Measurements from ENCODE around the gene LPP.

The LPP gene

DNA sequence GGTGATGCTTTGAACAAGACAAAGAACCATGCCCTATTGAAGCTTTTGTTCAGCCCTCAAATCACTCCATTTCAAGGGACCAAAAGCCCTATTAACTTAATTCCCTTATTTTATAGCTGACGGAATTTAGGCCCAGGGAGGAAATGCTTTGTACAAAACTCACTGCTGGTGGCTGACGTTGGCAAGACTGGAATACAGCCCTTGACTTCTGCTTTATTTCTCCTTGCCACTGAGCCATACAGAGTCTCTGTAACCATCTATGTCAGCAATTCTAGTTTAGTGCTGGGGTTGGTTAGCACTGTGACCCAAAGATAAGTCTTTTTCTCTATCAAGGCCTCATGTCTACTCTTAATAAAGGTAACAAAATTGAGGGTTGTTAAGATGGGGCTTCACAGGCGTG lies 701.7 kb downstream of the LPP start:
- Histone ChIP-seq H3K27ac (ENCODE audit: low read depth, low read length) (no peak overlapping the region), H3F3A (ENCODE audit: control insufficient read depth, insufficient read depth) (no peaks in the 10 kb centered on the region), H3K27me3 (ENCODE audit: control insufficient read depth, low read length) (no peaks in the 10 kb centered on the region), H3K9me3 (ENCODE audit: control insufficient read depth, insufficient read depth, low read length) (no peaks in the 10 kb centered on the region), H3K4me2 (ENCODE audit: low read length) (no peak overlapping the region), H3K36me3 (ENCODE audit: control insufficient read depth, low read length) (no peaks in the 10 kb centered on the region), H3K9me2 (replicated peaks; ENCODE audit: control insufficient read depth, low read length) (no peaks in the 10 kb centered on the region; the same call in 1 of the 2 replicates), H4K20me1 (ENCODE audit: control insufficient read depth, insufficient read depth, low read depth, low read length) (no peaks in the 10 kb centered on the region), H3K4me1 (ENCODE audit: control insufficient read depth, low read length) (no peaks in the 10 kb centered on the region), H3K4me3 (ENCODE audit: low read length) (no peak overlapping the region), H3K79me2 (ENCODE audit: control insufficient read depth, low read length) (no peaks in the 10 kb centered on the region)
- TF ChIP-seq EZH2phosphoT487 (IDR thresholded peaks at IDR 0.05; ENCODE audit: borderline replicate concordance, low read length), result no peak
- TF ChIP-seq, protein P1, sequence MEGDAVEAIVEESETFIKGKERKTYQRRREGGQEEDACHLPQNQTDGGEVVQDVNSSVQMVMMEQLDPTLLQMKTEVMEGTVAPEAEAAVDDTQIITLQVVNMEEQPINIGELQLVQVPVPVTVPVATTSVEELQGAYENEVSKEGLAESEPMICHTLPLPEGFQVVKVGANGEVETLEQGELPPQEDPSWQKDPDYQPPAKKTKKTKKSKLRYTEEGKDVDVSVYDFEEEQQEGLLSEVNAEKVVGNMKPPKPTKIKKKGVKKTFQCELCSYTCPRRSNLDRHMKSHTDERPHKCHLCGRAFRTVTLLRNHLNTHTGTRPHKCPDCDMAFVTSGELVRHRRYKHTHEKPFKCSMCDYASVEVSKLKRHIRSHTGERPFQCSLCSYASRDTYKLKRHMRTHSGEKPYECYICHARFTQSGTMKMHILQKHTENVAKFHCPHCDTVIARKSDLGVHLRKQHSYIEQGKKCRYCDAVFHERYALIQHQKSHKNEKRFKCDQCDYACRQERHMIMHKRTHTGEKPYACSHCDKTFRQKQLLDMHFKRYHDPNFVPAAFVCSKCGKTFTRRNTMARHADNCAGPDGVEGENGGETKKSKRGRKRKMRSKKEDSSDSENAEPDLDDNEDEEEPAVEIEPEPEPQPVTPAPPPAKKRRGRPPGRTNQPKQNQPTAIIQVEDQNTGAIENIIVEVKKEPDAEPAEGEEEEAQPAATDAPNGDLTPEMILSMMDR (IDR thresholded peaks at IDR 0.05; ENCODE audit: low read depth, low read length, poor library complexity, severe bottlenecking), result no peak

DNA sequence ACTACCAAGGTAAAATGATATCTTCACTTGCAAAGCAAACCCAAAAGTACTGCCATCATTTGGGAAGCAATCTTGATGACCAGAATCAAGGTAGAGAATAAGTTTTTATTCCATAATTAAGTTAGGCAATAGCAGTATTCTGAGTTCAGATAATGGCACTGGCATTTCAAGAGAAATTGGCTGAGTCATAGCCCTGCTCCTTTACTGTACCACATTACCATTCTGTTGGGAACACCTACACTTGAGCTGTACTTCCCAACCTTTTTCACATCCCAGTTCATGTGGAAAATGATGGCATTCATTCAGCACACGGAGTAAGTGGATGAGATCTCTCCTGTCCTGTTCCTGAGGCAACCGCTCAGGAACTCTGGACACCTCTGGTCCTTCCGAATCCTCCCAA lies 706.2 kb downstream of the LPP start:
- Histone ChIP-seq H3K27ac (ENCODE audit: low read depth, low read length) (no peak overlapping the region), H3K36me3 (ENCODE audit: control insufficient read depth, low read length) (no peaks in the 10 kb centered on the region), H3K4me3 (ENCODE audit: low read length) (no peak overlapping the region), H3K79me2 (ENCODE audit: control insufficient read depth, low read length) (no peaks in the 10 kb centered on the region), H3K9me2 (replicated peaks; ENCODE audit: control insufficient read depth, low read length) (no peaks in the 10 kb centered on the region), H3K9me3 (ENCODE audit: control insufficient read depth, insufficient read depth, low read length) (no peaks in the 10 kb centered on the region), H3K27me3 (ENCODE audit: control insufficient read depth, low read length) (no peaks in the 10 kb centered on the region), H3F3A (ENCODE audit: control insufficient read depth, insufficient read depth) (no peaks in the 10 kb centered on the region), H4K20me1 (ENCODE audit: control insufficient read depth, insufficient read depth, low read depth, low read length) (no peaks in the 10 kb centered on the region), H3K4me2 (ENCODE audit: low read length) (no peak overlapping the region), H3K4me1 (ENCODE audit: control insufficient read depth, low read length) (no peaks in the 10 kb centered on the region)
- TF ChIP-seq, protein P1 (IDR thresholded peaks at IDR 0.05; ENCODE audit: low read depth, low read length, poor library complexity, severe bottlenecking), result no peak
- no peak for TF ChIP-seq EZH2phosphoT487 (IDR thresholded peaks at IDR 0.05; ENCODE audit: borderline replicate concordance, low read length)

DNA sequence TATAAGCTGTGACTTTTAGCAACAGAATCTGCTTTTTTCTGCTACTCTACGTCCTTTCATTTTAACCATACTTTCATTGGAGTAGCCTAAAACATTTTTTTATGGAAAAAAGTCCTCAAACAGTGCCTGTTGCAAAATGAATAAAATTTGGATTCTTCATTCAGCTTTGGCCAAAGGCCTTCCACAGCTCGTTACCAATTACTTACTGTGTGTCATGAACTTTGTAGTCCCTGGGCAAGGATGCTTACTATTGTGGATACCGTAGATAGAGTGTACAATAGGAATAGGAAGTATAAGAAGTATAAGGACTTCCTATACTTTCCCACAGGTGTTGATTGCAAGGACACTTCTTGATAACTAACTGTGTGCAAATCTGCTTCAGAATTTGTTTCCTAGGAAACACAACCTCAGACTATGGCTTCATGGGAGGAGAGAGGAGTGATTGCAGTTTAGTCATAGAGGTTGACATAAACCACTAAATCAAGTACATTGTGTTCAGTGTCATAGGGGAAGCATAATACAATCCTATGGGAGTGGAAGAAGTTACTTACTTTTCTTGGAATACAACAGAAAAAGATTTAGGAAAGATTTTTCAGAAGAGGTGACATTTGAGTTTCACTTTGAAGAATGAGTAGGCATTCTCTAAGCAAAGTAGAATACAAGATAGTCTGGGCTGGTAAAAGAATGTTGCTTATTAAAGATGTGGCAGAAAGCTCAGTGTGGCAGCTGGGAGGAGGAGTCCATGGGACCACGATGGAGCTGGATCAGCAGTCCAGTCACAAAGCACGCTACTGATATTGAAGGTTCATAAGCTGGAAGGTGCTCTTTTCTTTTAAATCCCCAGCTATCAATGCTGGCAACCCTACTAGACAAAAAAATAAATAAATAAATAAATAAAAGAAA lies 708.1 kb downstream of the LPP start:
- no peaks in the 10 kb centered on the region for H3K79me2 ChIP-seq (ENCODE audit: control insufficient read depth, low read length)
- H3K27me3 ChIP-seq (ENCODE audit: control insufficient read depth, low read length), result no peaks in the 10 kb centered on the region
- no peaks in the 10 kb centered on the region for H3F3A ChIP-seq (ENCODE audit: control insufficient read depth, insufficient read depth)
- no peaks in the 10 kb centered on the region for H3K9me3 ChIP-seq (ENCODE audit: control insufficient read depth, insufficient read depth, low read length)
- H3K9me2 ChIP-seq (replicated peaks; ENCODE audit: control insufficient read depth, low read length), result no peaks in the 10 kb centered on the region
- H3K4me3 ChIP-seq (ENCODE audit: low read length), result no peak overlapping the region
- H3K27ac ChIP-seq (ENCODE audit: low read depth, low read length), result no peak overlapping the region
- H3K36me3 ChIP-seq (ENCODE audit: control insufficient read depth, low read length), result peaks cover 2% of the 10 kb centered on the region; the same call in 1 of the 2 replicates
- H3K4me2 ChIP-seq (ENCODE audit: low read length), result no peak overlapping the region
- H3K4me1 ChIP-seq (ENCODE audit: control insufficient read depth, low read length), result no peaks in the 10 kb centered on the region
- TF ChIP-seq EZH2phosphoT487 (IDR thresholded peaks at IDR 0.05; ENCODE audit: borderline replicate concordance, low read length), result no peak
- TF ChIP-seq, protein P1 (IDR thresholded peaks at IDR 0.05; ENCODE audit: low read depth, low read length, poor library complexity, severe bottlenecking), result no peak
- no peaks in the 10 kb centered on the region for H4K20me1 ChIP-seq (ENCODE audit: control insufficient read depth, insufficient read depth, low read depth, low read length)
